HG02943 (cell line): Measurements from ENCODE around the gene ZNF319.
A peak's percentile ranks its signal among the peaks of the same experiment; 100 is the strongest.
"Not testable (repeated sequence)": the region's sequence is repeated elsewhere in the genome, so short reads cannot be mapped to it uniquely, and the experiment has no call there.

Experiments used
- ATAC-seq: cut with Tn5 transposase; IDR thresholded peaks from one replicate; pipeline ENCODE4 v1.9.1; 2021; ENCODE audit warnings: mild to moderate bottlenecking, low read depth, moderate library complexity; ENCODE audit not compliant: unreplicated experiment

The ZNF319 gene

DNA sequence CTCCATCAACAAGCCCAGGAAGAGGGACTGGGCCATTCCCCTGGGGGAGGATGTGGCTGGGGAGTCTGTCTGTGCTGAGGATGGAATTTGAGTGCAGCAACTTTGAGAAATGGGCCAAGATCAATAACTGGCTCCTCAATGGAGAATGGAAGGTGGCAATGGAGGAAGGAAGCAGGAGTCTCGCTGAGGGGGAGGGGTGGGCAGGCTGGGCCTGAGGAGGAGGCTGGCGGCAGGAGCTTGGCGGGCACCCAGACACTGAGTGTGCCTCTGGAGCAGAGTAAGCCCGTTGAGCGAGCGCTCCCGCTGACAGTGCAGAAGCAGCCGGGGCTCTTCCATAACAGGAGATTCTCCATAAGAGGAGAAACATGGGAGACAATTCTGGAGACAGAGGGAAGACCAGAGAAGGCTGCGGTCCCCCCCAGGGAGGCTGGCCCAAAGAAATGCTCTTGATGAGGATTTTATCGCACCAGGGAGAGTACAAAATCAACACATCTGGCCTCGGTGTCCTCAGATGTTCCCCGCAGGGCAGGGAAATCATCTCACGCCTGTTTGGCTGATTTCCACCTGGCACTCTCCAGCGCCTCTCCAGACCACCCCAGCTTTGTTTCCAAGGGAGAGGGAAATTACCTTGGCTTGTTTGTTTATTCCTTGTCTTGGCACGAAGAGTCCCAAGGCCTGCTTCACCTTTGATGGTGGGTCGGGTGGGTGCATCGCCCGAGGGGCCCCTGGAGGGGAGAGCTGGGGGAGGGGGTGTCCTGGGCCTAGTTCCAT, 22.3 kb upstream of the ZNF319 start:
- ATAC-seq: no peak

DNA sequence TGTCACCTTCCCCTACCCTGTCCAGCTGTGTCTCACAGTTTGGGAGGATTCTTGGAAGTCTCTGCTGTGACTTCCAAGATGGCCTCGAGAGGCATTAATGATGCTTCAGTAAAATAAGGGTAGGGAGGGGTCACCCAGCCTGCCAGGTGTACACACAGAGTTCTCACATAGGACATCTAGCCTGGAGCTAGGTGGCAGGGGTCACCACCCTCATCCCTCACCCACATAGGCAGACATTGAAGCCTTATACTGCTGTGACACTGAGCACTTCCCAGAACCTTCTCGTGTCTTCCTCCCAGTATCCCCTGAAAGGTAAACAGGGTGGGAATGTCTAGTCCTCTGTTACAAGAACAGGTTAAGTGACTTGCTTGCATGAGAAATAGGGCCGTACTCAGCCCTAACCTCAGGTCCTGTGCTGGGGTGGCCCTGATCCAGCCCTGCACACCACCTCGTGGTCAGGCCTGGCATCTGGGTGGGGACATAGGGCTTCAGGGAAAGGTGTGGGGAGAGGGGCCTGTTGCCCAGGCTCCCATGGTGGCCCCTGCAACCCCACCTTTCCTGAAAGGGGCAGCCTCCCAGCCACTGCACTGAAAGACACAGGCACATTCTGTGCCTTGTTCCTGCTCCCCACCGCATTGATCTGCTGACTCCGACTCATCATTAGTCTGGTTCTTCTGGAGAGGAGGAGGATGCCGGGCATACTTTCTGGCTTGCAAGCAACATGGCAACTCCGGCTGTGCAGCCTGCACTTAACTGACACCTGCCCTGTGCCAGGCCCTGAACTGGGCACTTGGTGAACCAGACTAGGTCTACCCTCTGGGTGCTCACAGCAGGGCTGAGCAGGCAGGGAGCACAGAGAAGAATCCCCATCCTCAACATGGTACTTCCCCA, 21.4 kb upstream of the ZNF319 start:
- no peak for ATAC-seq

DNA sequence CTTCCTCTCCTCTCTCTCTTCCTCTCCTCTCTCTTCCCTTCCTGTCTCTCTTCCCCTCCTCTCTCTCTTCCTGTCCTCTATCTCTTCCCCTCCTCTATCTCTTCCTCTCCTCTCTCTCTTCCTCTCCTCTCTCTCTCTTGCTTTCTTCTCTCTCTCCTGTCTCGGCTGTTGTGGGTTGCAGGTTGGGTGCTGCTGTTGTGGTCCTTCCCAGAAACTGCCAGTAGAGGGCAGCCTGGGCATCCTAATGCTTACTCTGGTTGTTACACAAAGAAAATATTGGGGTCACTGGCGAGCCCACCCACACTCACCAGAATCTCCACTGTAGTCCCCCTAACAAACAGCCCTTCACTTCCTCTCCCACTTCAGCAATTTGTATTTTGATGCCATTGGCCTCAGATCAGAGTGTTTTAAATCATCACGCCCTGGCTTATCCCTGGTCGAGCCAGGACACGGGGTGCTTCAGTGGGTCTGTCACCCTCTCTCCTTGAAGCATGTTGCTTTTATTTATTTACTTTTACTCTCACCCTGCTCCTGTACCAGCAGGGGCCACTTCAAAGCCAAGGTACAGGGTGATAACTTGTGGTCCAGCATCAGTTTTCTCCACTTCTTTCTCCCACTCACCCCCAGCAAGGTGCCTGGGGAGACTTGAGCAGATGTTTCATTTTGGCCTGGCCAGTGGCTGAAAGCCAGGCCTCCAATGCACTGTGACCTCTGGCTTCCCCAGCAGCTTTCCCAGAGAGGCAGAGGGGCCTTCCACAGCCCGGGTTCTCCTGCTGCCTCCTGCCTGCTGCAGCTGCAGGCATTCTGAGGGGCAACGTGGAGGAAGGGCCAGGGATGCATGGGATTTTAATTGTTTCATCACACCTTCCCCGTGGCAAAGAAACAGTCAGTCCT, 20.4 kb upstream of the ZNF319 start:
- no peak for ATAC-seq

DNA sequence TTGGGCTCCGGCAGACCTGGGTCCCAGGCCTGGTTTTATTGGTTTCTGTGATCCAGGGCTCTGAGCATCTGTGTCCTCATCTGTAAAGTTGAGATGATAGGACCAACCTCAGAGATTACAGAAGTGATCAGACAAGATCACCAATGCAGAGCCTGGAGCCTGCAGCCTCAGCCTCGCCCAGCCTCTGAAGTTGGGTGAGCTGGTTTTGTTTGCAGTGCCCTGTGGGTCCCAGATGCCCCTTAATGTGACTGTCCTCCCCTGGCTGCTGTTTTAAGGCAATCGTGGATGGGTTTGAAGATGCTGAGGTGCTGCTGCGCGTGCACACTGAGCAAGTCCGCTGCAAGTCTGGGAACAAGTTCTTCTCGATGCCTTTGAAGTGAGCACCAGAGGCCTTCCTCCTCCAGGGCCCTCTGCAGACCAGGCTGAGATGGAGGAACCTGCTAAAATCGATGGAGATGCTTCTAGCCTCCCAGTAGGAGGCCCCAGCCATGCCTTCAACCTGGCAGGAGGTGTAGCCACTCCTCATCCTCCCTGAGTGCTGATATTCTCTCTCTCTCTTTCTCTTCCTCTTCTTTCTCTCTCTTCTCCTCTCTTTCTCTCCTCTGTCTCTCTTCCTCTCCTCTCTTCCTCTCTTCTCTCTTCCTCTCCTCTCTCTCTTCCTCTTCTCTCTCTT, 19.5 kb upstream of the ZNF319 start:
- ATAC-seq: no peak

DNA sequence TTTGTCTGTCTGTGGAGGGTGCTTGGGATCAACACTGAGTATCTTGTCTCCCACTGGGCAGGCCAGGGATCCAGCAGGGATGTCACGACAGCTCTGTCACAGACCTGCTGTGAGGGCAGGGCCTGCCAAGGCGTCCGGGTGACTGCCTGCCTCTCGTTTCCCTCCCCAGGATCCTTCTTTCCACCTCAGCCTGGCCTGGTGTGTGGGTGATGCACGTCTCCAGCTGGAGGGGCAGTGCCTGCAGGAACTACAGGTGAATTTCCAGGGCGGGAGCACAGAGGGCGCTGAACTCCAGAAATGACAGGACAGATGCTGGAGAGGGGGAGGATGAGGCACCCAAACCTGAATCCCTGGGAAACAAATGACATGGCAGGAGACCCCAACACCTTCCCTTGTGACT, 18.3 kb upstream of the ZNF319 start:
- ATAC-seq: no peak

DNA sequence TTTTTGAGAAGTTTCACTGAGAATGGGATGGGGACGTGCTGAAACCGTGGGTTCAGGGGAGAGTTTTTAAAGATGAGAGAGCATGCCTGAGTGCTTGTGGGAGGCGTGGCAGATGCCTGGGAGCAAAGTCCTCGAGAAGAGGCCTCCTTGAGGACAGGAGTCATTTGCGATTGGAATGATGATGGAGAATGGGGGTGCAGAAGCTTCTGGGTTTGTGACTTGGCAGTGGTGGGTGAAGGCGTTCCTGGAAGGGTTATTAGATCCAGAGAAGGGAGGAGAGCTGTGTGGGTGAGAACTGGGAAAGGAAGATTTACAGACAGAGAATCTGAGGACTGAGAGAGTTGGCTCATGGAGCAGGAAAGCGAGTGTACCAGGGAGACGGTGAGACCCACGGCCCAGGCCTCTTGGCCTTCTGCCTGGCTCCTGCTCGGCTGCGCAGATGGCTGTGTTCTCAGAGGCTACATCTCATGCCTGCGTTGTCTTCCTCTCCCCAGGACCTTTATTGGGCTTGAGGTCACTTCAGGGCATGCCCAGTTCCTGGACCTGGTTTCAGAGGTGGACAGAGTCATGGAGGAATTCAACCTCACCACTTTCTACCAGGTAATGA, 16.5 kb upstream of the ZNF319 start:
- no peak for ATAC-seq

DNA sequence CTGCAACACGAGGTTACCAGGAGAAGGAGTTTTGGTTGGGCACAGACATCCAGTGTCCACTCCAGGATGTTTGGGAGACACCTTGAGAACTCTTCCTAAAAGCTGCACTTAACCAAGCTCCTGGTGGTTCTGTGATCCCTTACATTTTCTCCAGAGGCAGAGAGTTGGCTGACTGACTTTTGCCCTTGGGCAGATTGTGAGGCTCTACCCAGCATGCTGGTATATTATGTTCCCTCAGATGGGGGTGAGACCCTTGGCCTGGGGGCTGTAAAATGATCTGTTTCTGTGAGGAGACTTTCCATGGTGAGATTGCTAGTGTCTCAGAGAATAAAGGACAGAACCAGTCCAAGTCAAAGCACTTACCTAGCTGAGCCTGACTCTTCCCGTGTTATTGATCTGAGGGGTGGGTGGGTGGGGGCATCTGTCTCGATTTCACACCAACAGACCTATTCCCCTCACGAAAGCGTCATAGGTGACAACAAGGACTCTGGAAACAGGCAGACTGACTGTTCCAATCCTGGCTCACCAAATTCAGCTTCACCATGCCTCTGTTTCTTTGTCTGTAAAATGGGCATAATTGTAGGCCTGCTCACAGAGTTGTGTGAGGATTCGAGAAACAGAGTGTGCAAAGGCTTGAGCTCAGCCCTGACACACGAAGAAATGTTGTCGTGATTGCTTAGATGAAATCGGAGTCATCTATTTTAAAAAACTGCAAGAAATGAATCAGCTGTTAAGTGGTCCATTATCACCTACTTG, 12.9 kb upstream of the ZNF319 start:
- ATAC-seq: no peak

DNA sequence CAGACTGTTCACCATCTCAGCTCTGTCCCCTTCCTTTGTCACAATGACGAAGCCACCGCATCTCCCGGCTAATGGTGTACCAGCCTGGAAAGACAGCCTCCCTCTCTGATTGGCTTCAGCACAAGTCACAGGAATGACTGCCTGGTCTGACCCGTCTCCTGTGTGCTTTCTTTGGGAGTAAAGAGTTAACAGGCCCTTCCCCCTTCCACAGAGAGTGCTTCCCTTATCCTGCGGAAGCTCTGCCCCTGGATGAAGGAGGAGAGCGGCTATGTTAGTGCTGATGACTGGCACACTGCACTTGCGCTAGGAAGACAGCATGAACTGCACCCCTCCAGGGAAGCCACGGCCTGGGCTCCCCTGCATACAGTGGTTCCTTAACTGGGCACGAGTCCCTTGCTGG, 12.0 kb upstream of the ZNF319 start:
- ATAC-seq: no peak

DNA sequence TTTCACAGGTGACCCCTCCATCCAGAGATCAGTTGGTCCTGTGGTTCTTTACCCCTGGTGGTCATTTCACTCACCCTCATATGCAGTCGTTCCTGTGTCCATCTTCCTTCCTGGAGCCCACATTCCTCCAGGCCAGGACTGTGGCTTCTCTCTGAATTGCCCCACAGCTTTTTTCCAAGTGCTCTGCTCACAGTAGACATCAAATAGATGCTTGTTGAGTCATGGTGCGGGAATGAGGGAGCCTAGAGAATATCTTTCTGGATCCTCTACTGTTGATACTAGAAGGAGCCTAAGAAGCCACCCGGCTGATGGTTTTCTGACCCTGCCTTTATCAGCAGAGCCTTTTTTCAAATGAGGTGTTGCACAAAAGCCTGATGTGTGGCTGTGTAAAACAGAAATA, 11.2 kb upstream of the ZNF319 start:
- ATAC-seq: no peak

DNA sequence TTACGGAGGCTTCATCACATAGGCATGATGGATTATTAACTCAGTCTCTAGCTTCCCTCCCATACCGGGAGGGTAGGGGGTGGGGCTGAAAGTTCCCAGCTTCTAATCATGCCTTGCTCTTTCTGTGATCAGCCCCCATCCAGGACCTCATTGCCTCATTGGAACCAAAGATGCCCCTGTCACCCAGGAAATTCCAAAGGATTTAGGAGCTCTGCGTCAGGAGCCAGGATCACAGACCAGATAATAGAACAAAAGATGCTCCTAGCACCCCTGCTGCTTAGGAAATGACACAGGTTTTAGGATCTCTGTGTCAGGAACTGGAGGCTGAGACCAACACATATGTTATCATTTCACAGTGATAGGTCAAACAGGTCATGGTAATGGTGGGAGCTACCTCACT, 10.4 kb upstream of the ZNF319 start:
- no peak for ATAC-seq

DNA sequence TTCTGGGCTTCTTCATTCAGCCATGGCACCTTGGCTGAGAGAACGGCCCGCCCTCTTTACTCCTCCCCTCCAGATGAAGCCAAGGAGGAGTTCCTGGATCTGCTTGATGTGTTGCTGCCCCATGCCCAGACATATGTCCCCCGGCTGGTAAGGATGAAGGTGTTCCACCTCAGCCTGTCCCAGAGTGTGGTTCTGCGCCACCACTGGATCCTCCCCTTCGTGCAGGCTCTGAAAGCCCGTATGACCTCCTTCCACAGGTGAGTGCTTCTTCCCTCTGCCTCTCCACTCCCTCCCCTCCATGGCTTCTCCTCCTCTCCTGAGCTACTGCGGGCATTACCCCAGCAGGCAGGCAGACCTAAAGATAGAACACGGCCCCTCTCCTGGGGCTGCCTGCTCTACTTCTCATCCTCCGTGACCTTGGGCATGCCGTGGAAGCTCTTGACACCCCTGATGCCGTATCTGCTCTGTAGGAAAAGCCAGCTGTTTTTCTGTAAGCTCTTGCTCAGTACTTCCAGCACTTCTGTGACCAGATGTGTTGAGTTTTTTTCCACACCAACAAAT, 9.5 kb upstream of the ZNF319 start:
- no peak for ATAC-seq

DNA sequence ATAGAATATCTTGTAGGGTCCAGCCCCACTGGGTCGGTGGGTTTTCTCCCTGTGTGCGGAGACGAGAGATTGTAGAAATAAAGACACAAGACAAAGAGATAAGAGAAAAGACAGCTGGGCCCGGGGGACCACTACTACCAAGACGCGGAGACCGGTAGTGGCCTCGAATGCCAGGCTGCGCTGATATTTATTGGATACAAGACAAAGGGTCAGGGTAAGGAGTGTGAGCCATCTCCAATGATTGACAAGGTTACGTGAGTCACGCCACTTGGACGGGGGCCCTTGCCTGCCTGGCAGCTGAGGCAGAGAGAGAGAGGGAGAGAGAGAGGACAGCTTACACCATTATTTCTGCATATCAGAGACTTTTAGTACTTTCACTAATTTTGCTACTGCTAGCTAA, 4.3 kb upstream of the ZNF319 start:
- ATAC-seq: not testable (repeated sequence)

DNA sequence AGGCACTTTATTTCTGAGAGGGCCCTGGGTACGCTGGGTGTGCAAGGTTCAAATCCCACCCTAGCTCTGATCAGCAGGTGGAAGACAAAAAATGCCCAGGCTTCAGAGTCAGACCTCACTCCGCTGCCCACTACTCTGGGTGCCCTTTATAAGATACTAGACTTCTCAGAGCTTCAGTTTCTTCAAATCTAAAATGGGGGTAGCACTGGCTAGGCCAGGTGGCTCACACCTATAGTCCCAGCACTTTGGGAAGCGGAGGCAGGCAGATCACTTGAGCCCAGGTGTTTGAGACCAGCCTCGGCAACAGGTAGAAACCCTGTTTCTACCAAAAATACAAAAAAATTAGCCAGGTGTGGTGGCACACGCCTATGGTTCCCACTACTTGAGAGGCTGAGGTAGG, 2.5 kb upstream of the ZNF319 start:
- no peak for ATAC-seq

DNA sequence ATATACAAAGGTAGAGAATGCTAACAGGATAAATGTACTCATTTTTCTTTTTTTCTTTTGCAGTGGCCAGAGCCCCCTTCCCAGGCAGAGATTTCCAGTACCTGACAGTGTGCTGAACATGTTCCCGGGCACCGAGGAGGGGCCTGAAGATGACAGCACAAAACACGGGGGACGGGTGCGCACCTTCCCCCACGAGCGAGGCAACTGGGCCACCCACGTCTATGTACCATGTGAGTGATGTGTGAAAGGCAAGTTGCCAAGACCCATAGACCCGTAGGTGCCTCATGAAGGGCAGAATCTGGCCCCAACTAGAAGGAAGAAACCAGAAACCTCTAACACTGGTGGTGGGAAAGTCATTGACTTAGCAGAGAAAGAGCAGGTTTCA, 1.9 kb upstream of the ZNF319 start:
- ATAC-seq: no peak

DNA sequence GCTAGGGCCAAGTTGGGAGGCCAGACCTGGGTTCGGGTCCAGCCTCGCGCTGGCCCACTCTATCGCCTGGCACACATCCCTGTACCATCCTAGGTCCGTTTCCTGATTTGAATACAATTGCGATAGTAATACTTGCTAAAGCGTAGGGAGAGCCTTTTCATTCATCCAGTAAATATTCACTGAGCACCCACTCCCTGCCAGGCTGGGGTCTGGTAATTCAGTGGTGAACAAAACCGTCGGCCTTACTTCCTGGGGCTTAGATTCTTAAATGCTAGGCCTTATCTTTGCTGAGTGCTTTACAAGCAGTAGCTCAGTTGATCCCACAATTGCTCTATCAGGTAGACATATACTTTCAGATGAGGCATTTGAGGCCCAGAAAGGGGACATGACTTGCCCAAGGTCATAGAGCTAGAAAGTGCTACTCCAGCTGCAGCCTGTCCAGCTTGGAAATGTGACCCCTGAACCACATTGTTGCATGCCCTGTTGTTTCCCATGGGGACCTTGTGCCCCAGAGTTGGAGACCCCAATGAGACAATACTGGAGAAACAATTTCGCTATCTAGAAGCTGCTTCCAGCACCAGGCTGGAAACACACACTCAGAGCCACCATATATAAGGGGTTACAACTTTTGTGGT, 1.4 kb upstream of the ZNF319 start:
- ATAC-seq: no peak

DNA sequence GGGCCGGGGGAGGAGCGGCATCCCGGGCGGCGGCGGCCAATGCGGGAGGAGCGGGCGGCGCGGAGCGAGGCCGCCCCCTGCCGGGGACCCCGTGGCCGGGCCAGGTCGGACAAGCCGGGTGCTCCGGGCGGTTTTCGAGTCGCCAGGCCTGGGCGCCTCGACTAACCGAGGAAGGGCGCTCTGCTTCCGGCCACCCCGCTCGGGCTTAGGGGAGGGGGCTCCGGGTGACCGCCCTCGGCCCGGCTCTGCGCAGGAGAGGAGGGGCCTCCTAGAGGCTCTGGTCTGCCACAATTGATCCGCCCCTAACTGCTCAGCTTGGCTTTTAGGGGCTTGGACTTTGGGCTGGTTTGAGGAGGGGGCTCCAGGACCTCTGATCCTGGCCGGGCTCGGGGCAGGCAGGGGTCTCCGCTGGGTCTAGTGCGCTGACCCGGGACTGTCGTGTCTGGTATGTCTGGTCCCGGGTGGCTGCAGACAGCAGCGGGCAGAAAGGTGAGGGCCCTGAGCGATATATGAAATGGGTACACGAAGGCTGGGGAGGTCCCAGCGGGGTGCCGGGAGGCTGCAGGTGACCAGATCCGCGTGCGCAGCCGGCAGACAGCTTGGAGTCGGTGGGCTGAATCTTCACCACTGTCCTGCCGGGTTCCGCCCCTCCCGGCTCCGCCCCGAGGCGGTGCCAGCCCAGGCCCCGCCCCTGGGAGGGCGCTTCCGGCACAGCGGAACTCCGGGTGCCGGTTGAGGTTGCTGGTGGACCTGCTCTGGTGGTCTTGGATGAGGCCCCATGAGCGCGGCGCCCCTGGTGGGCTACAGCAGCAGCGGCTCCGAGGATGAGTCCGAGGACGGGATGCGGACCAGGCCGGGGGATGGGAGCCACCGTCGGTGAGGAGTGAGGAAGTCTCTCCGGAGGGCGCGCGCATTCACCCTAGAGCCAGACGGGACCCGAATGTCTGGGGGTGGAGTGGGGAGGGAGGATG, 519 bp upstream of the ZNF319 start, which contains the start of gene USB1:
USB1 (plus strand) TSS at position 702 of the 971 bp plus-strand sequence; CDS start at position 779, 77 bp downstream.
- ATAC-seq: peak; percentile 77

DNA sequence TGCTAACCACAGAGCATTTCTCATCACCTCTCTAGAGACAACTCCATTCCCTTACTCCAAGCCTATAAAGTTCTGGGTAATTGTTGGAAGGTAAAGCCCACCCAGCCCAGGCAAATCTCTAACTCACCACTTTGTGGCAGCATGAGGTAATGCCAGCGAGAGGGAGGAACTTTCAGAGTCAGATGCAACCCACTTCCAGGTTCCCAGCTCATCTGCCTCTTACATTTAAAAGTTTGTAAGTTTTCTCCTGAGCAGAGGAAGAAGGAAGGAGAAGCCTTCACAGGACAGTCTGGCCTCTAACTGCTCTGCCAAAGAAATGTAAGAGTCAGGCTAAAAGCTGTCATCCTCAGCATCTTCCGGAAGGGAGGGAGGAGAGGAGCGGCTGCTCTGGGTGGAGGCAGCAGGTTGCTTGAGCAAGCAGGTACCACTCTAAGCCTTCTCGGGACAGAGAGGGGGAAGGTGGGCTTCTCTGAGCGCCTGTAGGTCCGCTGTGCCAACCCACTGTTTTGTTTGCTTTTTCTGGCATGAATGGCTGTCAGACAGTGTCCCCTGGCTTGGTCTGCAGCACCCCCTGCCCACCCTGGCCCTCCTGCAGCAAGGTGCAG, 1.0 kb downstream of the ZNF319 start:
- no peak for ATAC-seq
